Colon (tissue), 2 donors: ENCODE results near the gene IKZF2.

ENCODE experiments used
- FAIRE-seq: peaks from 2 replicates; lab custom pipeline; 2012; peaks lifted over from hg19 to GRCh38; lab: Jason Lieb, UNC
- donor health status: control.
- donor health status: control.

IKZF2 gene

GRCh38 chr2:213152888-213153287 is 1.5 kb upstream of the IKZF2 start:
- FAIRE-seq: peak; percentile 24

DNA sequence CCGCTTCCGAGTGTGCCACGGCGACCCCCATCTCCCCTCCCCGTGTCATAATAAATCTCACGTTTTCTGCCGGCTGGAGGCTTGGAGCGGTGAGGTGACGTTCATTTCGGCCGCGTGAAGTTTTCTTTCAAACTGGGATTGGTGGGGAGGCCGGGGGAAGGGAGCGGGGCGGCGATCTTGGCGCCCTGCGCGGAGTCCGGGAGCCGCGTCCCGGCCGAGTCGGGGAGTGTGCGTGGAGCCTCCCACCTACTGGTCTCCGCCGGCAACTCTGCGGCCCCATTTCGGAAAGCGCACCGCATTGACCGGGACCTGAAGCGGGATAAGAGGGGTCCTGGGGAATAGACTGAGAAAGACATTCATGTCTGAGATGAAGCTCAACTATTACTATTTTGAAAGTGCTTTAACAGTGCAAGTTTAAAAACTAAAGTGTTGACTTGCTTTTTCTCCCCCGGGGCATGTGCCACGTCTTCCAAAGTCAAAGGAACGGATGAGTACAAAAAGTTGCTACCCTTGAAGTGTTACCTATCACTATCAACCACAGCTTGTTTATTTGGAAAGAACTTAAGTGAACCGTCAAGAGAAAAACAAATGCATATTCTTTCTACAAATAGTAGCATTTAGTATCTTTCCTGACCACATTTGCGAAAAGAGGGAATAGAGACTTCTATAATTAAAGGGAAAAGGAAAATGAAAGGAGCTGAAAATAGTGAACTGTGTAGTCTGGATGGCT is 818 bp upstream of the IKZF2 start:
- peak; percentile 10 for FAIRE-seq

- FAIRE-seq: no peak
These were observed 906 bp downstream of the IKZF2 start for GRCh38 chr2:213150315-213151097.

GRCh38 chr2:213149949-213150314 is 1.5 kb downstream of the IKZF2 start:
- FAIRE-seq: no peak

DNA sequence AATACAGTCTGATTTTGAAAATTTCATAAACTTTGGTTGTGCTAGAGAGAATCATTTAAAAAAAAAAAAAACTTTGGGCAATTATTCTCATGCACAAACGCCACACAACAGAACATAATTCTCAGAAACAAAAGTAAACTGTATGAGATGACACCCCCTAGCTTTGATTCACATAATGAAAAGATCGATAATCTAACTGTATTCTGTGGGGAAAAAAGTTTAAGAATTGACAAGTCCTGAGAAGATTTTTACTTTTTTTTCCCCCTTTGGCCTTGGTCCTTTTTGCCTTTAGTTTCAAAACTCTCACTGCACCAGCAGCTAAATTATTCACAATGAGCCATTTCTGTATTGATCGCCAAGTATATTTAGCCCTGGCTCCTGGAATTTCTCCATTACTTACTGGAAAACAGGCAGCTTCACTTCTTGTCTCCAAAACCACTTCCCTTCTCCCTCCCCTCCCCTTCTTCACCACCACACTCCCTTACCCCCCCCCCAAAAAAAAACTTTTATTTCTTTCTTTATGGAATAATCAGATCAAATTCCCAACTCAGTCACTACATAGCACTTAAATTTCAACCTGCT is 2.0 kb downstream of the IKZF2 start:
- FAIRE-seq: no peak

DNA sequence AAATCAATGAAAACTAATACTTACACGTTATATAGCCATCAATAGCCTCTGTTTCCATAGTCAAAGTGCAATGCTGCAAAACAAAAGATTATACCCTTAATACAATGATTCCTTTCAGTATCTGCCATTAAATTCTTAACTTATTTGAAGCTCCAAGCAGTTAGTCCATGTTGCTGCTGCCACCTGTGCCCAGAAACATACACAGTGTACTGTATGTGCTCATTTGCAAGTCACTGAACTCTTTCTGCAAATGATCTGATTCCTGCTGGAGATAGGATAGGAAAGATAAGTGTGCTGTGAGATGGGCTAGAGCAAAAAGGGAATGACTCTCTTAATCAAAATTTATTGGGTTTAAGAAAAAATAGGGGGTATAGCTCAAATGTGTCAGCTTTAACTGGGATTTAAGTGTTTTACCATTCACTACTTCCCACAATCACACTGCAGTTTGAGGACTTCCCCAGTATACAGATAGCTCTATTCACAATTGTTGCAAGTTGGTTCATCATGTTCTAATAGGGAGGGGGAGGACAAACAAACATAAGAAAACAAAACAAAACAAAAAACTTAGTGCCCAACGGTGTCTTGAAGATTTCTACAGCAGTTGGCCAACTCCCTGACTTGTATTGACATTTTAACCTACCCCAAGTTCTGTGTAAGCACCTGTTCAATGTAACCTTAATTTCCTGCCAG is 2.7 kb downstream of the IKZF2 start:
- no peak for FAIRE-seq

GRCh38 chr2:213147538-213147937 is 3.9 kb downstream of the IKZF2 start:
- no peak for FAIRE-seq

GRCh38 chr2:213145715-213146242 is 5.6 kb downstream of the IKZF2 start:
- FAIRE-seq: no peak

- FAIRE-seq: no peak
These were observed 14.3 kb downstream of the IKZF2 start for GRCh38 chr2:213137064-213137463.

GRCh38 chr2:213129311-213129710 is 22.1 kb downstream of the IKZF2 start:
- FAIRE-seq: no peak

GRCh38 chr2:213125646-213126347 is 25.6 kb downstream of the IKZF2 start:
- no peak for FAIRE-seq

DNA sequence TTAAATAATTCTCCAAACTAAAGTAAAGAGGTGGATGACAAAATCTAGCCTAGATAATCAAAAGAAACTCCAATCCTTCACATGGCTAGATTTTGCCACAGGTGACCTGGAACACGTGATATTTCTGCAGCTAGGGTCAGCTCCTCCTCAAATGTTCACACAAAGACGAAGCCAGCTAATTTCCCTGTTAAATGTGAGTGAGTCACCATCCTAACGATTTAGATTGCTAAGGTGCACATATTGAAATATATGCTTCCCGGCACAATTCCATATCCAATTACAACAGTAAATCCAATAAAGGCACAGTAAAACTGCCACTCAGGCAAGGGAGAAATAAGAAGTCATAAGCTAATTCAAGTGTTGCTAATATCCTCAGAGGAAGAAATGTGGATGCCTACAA is 28.7 kb downstream of the IKZF2 start:
- FAIRE-seq: no peak

DNA sequence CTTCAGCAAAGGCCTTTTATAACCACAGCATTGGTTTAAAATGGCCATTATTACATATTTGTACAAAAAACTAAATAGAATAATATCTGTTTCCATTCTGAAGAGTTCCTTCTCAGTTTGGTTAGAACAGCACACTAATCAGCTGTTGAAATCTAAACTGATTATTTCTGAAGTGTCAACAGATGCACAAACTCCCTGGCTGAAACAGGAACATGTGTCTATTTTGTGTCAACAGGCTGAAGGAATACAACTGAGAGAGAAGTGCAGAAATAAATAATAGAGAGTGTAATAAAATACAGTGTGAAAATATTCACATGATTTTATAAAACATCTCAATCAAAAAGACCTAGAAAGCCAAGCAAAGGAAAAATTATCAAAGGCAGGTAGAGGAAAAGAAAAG is 29.7 kb downstream of the IKZF2 start:
- no peak for FAIRE-seq

DNA sequence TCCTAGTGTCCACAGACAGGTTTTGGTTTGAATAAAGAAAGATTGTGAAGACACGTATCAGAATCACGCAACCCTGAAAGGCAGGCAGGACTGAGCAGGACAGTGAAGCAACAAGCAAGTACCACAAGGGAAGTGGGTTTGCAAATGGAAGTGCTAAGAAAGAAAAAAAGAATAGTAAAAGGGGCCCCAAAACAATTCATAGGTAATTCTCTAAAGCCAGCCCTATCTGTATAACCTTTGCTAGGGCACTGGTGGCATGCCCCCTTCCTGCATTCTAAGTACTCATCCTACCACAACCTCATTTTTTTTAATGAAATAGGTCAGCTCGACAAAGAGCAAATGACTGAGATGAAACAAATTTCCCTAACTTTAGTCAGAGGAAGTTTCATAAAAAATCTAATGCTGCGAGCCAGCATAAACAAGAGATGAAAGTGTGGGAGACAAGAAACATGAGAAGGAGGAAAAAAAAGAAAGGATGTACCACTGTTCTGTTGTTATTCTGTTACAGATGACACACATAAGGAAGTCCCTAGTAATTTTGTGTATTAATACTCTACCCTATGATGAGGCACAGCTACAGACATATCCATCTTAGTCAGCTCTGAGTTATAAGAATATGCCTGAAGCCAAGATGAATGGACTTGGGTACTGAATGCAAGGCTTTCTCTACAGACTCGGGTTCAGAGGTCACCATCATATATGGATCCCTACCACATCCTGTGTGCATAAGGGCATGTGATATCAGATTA is 32.2 kb downstream of the IKZF2 start:
- no peak for FAIRE-seq

- FAIRE-seq: no peak
These were observed 43.1 kb downstream of the IKZF2 start for GRCh38 chr2:213108308-213108707.

DNA sequence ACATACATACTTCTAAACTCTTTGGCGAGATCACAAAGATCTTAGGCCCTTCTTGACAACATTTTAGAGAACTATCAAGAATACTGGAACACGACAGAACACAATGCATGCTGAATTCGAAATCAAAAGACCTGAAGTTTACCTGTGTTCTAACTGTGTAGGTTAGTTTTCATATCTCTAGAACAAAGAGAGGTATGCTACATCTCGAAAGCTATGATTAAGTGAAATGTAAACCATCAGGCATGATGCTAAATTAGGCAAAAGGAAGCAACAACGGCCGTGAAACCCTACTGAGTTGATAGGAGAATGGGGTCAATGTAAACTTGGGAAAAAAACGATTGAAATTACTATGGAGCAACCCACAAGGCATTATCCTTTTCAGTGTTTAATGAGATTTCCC is 43.7 kb downstream of the IKZF2 start:
- FAIRE-seq: no peak

DNA sequence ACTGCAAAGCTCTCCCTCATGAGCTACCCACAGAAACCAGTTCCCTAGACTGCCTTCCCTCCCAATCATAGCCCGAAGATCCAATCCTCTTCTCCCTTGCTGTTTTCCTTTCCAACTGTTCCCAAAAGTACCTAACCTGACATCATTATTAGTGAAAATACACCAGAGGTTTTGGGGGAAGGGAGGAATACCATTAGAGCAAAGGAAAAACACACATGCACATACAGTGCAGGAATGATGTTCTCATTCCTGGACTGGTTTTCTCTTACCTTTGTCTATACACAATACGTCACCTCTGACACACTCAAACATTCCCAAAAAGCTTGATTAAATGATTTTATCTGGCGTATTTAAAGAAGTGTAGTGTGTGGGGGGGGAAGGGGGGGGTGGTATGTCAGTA is 46.2 kb downstream of the IKZF2 start:
- FAIRE-seq: no peak

DNA sequence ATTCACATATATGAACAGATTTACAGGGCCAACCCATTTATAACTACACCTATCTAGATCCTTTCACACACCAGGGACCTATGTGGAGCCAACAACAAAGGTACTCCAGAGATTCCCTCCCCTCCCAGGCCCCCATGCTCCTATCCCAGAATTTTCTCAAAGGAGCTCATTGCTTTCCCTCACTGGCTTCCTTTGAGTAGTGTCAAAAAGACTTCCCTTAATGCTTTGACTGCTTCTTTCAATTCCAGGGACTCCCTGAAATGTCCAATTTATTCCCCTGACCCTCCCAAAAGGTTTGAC is 46.6 kb downstream of the IKZF2 start:
- FAIRE-seq: no peak

DNA sequence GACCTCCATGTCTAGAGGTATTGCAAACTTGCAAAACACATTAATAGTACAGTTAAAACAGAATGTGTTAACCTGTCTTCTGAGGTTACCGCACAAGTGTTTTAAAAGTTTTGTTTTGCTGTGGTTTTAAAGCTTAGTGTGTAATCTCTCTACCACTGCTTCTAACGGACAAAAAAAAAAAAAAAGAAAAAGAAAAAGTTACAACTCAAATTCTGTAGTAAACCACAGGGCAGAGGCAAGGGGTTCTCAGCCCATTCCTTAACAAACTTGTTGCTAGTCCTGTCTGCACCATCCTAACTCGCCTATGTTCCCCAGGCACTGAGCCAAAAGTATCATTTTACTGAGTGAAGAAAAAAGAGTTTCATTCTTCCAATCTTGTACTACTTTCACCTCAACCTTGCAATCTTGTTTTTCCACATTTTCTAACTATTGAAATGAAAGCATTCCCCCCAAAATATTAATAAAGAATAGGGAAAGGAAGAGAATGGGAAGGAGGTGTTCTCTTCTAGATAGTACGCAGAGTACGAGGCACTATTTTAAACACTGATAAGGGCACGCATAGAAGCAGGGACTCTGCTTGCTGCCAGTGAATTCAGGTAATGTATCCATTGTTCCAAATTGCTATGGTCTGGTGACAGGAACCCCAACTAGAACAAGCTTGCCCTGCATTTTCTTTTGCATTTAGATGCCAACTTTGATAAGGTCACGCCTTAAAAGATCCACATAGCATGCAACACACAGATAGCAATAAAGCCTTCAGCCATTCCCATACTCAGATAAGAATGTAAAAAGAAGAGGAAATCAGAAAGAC is 47.1 kb downstream of the IKZF2 start:
- FAIRE-seq: no peak

GRCh38 chr2:213101692-213102460 is 49.5 kb downstream of the IKZF2 start:
- FAIRE-seq: peak; percentile 21
